Measurements from ENCODE around the gene RNASE12.

- no peak for TF ChIP-seq JUNB (IDR thresholded peaks at IDR 0.05; ENCODE audit: unreplicated experiment)
- TF ChIP-seq POLR2AphosphoS5 (IDR thresholded peaks at IDR 0.05; ENCODE audit: low read depth) = no peak
- TF ChIP-seq, protein P1, sequence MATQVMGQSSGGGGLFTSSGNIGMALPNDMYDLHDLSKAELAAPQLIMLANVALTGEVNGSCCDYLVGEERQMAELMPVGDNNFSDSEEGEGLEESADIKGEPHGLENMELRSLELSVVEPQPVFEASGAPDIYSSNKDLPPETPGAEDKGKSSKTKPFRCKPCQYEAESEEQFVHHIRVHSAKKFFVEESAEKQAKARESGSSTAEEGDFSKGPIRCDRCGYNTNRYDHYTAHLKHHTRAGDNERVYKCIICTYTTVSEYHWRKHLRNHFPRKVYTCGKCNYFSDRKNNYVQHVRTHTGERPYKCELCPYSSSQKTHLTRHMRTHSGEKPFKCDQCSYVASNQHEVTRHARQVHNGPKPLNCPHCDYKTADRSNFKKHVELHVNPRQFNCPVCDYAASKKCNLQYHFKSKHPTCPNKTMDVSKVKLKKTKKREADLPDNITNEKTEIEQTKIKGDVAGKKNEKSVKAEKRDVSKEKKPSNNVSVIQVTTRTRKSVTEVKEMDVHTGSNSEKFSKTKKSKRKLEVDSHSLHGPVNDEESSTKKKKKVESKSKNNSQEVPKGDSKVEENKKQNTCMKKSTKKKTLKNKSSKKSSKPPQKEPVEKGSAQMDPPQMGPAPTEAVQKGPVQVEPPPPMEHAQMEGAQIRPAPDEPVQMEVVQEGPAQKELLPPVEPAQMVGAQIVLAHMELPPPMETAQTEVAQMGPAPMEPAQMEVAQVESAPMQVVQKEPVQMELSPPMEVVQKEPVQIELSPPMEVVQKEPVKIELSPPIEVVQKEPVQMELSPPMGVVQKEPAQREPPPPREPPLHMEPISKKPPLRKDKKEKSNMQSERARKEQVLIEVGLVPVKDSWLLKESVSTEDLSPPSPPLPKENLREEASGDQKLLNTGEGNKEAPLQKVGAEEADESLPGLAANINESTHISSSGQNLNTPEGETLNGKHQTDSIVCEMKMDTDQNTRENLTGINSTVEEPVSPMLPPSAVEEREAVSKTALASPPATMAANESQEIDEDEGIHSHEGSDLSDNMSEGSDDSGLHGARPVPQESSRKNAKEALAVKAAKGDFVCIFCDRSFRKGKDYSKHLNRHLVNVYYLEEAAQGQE (IDR thresholded peaks at IDR 0.05; ENCODE audit: unreplicated experiment) = no peak
- TF ChIP-seq, protein P2, sequence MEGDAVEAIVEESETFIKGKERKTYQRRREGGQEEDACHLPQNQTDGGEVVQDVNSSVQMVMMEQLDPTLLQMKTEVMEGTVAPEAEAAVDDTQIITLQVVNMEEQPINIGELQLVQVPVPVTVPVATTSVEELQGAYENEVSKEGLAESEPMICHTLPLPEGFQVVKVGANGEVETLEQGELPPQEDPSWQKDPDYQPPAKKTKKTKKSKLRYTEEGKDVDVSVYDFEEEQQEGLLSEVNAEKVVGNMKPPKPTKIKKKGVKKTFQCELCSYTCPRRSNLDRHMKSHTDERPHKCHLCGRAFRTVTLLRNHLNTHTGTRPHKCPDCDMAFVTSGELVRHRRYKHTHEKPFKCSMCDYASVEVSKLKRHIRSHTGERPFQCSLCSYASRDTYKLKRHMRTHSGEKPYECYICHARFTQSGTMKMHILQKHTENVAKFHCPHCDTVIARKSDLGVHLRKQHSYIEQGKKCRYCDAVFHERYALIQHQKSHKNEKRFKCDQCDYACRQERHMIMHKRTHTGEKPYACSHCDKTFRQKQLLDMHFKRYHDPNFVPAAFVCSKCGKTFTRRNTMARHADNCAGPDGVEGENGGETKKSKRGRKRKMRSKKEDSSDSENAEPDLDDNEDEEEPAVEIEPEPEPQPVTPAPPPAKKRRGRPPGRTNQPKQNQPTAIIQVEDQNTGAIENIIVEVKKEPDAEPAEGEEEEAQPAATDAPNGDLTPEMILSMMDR (conservative IDR thresholded peaks at IDR 0.05; ENCODE audit: low read depth in 2 of 2) = no peak
- no peak for TF ChIP-seq EZH2 (IDR thresholded peaks at IDR 0.05; ENCODE audit: low read depth, unreplicated experiment)
- TF ChIP-seq EZH2phosphoT487 (IDR thresholded peaks at IDR 0.05; ENCODE audit: unreplicated experiment) = no peak
- TF ChIP-seq, protein P3, sequence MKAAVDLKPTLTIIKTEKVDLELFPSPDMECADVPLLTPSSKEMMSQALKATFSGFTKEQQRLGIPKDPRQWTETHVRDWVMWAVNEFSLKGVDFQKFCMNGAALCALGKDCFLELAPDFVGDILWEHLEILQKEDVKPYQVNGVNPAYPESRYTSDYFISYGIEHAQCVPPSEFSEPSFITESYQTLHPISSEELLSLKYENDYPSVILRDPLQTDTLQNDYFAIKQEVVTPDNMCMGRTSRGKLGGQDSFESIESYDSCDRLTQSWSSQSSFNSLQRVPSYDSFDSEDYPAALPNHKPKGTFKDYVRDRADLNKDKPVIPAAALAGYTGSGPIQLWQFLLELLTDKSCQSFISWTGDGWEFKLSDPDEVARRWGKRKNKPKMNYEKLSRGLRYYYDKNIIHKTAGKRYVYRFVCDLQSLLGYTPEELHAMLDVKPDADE (IDR thresholded peaks at IDR 0.05) = no peak
- TF ChIP-seq, protein P4, sequence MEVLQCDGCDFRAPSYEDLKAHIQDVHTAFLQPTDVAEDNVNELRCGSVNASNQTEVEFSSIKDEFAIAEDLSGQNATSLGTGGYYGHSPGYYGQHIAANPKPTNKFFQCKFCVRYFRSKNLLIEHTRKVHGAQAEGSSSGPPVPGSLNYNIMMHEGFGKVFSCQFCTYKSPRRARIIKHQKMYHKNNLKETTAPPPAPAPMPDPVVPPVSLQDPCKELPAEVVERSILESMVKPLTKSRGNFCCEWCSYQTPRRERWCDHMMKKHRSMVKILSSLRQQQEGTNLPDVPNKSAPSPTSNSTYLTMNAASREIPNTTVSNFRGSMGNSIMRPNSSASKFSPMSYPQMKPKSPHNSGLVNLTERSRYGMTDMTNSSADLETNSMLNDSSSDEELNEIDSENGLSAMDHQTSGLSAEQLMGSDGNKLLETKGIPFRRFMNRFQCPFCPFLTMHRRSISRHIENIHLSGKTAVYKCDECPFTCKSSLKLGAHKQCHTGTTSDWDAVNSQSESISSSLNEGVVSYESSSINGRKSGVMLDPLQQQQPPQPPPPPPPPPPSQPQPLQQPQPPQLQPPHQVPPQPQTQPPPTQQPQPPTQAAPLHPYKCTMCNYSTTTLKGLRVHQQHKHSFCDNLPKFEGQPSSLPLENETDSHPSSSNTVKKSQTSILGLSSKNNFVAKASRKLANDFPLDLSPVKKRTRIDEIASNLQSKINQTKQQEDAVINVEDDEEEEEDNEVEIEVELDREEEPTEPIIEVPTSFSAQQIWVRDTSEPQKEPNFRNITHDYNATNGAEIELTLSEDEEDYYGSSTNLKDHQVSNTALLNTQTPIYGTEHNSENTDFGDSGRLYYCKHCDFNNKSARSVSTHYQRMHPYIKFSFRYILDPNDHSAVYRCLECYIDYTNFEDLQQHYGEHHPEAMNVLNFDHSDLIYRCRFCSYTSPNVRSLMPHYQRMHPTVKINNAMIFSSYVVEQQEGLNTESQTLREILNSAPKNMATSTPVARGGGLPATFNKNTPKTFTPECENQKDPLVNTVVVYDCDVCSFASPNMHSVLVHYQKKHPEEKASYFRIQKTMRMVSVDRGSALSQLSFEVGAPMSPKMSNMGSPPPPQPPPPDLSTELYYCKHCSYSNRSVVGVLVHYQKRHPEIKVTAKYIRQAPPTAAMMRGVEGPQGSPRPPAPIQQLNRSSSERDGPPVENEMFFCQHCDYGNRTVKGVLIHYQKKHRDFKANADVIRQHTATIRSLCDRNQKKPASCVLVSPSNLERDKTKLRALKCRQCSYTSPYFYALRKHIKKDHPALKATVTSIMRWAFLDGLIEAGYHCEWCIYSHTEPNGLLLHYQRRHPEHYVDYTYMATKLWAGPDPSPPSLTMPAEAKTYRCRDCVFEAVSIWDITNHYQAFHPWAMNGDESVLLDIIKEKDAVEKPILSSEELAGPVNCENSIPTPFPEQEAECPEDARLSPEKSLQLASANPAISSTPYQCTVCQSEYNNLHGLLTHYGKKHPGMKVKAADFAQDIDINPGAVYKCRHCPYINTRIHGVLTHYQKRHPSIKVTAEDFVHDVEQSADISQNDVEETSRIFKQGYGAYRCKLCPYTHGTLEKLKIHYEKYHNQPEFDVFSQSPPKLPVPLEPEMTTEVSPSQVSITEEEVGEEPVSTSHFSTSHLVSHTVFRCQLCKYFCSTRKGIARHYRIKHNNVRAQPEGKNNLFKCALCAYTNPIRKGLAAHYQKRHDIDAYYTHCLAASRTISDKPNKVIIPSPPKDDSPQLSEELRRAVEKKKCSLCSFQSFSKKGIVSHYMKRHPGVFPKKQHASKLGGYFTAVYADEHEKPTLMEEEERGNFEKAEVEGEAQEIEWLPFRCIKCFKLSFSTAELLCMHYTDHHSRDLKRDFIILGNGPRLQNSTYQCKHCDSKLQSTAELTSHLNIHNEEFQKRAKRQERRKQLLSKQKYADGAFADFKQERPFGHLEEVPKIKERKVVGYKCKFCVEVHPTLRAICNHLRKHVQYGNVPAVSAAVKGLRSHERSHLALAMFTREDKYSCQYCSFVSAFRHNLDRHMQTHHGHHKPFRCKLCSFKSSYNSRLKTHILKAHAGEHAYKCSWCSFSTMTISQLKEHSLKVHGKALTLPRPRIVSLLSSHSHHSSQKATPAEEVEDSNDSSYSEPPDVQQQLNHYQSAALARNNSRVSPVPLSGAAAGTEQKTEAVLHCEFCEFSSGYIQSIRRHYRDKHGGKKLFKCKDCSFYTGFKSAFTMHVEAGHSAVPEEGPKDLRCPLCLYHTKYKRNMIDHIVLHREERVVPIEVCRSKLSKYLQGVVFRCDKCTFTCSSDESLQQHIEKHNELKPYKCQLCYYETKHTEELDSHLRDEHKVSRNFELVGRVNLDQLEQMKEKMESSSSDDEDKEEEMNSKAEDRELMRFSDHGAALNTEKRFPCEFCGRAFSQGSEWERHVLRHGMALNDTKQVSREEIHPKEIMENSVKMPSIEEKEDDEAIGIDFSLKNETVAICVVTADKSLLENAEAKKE (CRISPR knock-in tag; IDR thresholded peaks at IDR 0.05) = no peak
- TF ChIP-seq ZNF114 (CRISPR knock-in tag; IDR thresholded peaks at IDR 0.05) = no peak
- TF ChIP-seq CREB1 (CRISPR knock-in tag; IDR thresholded peaks at IDR 0.05; ENCODE audit: low read depth) = no peak
These were observed 26.2 kb upstream of the RNASE12 start for GRCh38 chr14:20617138-20618003.

Measured in GM23338 (cell line).